ENCODE measurements around the gene NDUFV1. TPM values are rescaled to one million over a fixed set of nuclear protein-coding genes. Genes with fewer than 3 reads are reported as not detected.
"Not testable (repeated sequence)": the region's sequence is repeated elsewhere in the genome, so short reads cannot be mapped to it uniquely, and the experiment has no call there.

NDUFV1 gene
- total RNA-seq, 4 donors from 2014 or later: 143 to 233 (median 165) TPM

DNA sequence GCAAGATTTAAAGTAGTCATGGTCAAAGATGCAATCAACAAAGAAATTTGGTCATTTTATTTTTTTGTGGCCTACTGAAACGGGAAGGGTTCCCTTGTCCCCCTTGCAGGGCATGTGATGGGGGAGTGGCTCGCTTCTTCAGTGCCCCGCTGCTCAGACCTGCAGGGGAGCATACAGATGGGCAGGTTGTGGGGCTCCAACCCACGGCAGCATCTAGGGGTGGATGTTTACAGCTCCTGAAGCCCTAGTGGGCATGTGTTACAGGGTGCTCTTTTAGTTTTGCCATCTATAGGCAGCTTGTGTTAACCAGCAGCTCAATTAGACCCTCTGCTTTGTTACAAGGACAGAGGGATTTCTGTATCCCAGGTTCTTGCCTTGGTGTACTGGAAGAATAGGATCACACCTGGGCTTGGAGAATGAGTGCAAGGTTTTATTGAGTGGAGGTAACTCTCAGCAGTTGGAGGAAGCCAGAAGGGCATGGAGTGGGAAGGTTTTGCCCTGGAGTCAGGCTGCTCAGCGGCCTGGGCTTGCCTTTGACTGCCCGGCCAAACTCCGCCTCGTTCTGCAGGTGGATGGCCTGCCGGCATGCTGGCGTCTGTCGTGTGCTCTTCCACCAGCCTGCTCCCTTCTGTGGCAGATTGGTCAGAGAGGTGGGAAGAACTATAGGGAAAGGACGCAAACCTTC, 13.7 kb upstream of the NDUFV1 start:
- no peak for DNase-seq (ENCODE audit: low spot score)
- TF ChIP-seq, protein P1, sequence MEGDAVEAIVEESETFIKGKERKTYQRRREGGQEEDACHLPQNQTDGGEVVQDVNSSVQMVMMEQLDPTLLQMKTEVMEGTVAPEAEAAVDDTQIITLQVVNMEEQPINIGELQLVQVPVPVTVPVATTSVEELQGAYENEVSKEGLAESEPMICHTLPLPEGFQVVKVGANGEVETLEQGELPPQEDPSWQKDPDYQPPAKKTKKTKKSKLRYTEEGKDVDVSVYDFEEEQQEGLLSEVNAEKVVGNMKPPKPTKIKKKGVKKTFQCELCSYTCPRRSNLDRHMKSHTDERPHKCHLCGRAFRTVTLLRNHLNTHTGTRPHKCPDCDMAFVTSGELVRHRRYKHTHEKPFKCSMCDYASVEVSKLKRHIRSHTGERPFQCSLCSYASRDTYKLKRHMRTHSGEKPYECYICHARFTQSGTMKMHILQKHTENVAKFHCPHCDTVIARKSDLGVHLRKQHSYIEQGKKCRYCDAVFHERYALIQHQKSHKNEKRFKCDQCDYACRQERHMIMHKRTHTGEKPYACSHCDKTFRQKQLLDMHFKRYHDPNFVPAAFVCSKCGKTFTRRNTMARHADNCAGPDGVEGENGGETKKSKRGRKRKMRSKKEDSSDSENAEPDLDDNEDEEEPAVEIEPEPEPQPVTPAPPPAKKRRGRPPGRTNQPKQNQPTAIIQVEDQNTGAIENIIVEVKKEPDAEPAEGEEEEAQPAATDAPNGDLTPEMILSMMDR (IDR thresholded peaks at IDR 0.05): no peak
- ATAC-seq (ENCODE audit: low FRiP score): no peak

DNA sequence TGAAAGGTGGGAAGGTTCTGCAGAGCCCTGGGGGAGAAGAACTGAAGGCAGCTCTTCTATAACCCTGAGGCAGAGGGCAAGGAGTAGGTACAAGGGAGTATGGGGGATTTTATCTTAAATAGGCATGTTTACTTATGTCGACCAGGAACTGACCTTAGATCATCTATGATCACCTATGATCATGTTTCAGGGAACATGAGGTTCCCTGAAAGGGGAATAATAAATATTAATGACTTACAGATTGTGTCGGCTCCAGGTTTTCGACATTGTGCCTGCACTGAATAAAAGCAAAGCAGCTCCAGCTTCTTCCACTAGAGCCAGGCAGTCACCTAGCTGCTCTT, 13.2 kb upstream of the NDUFV1 start:
- no peak for DNase-seq (ENCODE audit: low spot score)
- TF ChIP-seq, protein P1 (IDR thresholded peaks at IDR 0.05): no peak
- no peak for ATAC-seq (ENCODE audit: low FRiP score)

DNA sequence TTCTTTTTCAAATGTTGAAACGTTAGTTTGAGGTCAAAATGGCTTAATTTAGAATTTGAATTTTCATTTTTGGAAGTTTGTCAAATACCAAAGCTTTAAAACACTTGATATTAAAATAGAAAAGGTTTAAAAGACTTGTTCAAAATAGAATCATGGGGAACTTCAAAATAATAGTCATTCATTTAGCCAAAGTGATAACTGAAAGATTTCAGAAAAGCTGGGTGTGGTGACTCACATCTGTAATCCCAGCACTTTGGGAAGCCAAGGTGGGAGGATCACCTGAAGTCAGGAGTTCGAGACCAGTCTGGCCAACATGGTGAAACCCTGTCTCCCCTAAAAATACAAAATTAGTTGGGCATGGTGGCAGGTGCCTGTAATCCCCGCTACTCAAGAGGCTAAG, 12.3 kb upstream of the NDUFV1 start:
- ATAC-seq (ENCODE audit: low FRiP score) (no peak), DNase-seq (ENCODE audit: low spot score) (no peak)
- TF ChIP-seq, protein P1 (IDR thresholded peaks at IDR 0.05): no peak

DNA sequence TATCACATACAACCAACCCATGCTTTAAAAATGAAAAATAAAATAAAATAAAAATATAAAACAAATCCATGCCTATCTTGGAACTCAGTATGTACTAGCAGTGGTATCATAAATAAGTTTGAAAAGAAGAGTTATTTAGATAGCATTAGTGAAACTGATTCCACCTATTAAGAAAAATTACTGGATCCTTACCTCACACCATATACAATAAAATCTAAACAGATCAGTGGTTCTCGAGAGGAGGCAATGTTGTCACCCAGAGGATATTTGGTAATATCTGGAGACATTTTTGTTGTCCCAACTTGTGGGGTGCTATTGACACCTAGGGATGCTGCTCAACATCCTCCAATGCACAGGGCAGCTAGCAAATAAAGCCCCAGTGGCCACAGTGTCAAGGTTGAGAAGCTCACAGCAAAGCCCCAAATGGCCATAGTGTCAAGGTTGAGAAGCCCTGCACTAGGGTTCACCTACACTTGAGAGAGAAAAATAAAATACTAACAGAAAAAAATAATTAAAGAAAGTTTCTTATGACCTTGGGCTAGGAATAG, 9.9 kb upstream of the NDUFV1 start:
- no peak for ATAC-seq (ENCODE audit: low FRiP score)
- no peak for DNase-seq (ENCODE audit: low spot score)
- TF ChIP-seq, protein P1 (IDR thresholded peaks at IDR 0.05): no peak

DNA sequence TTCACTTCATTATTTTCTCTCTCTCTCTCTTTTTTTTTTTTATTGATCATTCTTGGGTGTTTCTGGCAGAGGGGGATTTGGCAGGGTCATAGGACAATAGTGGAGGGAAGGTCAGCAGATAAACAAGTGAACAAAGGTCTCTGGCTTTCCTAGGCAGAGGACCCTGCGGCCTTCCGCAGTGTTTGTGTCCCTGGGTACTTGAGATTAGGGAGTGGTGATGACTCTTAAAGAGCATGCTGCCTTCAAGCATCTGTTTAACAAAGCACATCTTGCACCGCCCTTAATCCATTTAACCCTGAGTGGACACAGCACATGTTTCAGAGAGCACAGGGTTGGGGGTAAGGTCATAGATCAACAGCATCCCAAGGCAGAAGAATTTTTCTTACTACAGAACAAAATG, 9.3 kb upstream of the NDUFV1 start:
- ATAC-seq (ENCODE audit: low FRiP score): not testable (repeated sequence)

DNA sequence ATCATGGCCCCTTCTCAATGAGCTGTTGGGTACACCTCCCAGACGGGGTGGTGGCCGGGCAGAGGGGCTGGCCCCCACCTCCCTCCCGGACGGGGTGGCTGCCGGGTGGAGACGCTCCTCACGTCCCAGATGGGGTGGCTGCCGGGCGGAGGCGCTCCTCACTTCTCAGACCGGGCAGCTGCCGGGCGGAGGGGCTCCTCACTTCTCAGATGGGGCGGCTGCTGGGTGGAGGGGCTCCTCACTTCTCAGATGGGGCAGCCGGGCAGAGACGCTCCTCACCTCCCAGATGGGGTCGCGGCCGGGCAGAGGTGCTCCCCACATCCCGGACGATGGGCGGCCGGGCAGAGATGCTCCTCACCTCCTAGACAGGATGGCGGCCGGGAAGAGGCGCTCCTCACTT, 8.8 kb upstream of the NDUFV1 start:
- ATAC-seq (ENCODE audit: low FRiP score); DNase-seq (ENCODE audit: low spot score): not testable (repeated sequence)

More for the DNA sequence above, 9.3 kb upstream of the NDUFV1 start:
- DNase-seq (ENCODE audit: low spot score): not testable (repeated sequence)

- no peak for DNase-seq (ENCODE audit: low spot score)
- TF ChIP-seq, protein P1 (IDR thresholded peaks at IDR 0.05): no peak
- ATAC-seq (ENCODE audit: low FRiP score): no peak
Observed at GRCh38 chr11:67599149-67599548, 7.6 kb upstream of the NDUFV1 start.

DNA sequence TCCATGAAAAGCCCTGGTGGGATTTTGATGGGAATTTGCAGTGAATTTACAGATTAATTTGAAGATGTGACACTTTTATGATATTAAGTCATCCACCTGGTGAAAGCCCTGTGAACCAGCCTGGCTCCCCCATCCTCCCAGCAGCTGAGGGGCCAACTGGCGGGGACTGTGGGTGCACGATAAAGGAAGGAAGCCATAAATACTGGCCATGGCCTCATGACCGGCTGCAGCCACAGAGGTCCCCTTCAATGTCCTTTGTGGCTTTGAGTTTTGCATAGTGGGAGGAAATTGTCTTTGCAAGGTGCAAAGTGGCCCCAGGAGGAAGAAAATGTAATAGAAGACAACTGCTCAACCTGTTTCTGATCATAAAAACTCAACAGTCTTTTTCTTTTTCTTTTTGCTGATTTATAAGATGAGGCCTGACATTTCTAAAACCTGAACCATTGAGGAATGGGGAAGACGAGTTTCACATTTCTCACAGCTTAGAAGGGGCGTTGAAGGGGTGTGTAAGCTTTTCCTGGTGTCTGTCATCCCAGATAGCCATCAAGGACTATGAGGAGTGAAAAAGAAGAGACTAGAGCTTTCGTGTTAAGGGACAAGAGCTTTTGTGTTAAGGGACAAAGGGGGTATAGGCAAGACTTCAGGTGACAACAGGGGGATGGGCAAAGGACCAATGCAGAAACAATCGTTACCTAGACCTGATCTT, 6.3 kb upstream of the NDUFV1 start:
- no peak for DNase-seq (ENCODE audit: low spot score)
- TF ChIP-seq, protein P1 (IDR thresholded peaks at IDR 0.05): no peak
- ATAC-seq (ENCODE audit: low FRiP score): no peak
